Measurements from ENCODE around the gene OR6C76.
"Not testable (repeated sequence)": the region's sequence is repeated elsewhere in the genome, so short reads cannot be mapped to it uniquely, and the experiment has no call there.

OR6C76 gene

GRCh38 chr12:55420307-55420962 is 5.6 kb upstream of the OR6C76 start:
- no peak for DNase-seq (ENCODE audit: insufficient read length)
- no peak for FAIRE-seq

GRCh38 chr12:55428331-55429243 is 2.5 kb downstream of the OR6C76 start:
- no peak for DNase-seq (ENCODE audit: insufficient read length)
- no peak for TF ChIP-seq POLR2AphosphoS5 (IDR thresholded peaks at IDR 0.05; ENCODE audit: low read depth, low read length)
- no peak for TF ChIP-seq TAF1 (IDR thresholded peaks at IDR 0.05; ENCODE audit: borderline replicate concordance, low read depth, low read length)
- no peak for TF ChIP-seq POLR2A (IDR thresholded peaks at IDR 0.05; ENCODE audit: low read depth, low read length)
- FAIRE-seq: no peak

More at GRCh38 chr12:55420307-55420962, 5.6 kb upstream of the OR6C76 start:
- TF ChIP-seq TAF1 (IDR thresholded peaks at IDR 0.05; ENCODE audit: borderline replicate concordance, low read depth, low read length) (no peak), POLR2A (IDR thresholded peaks at IDR 0.05; ENCODE audit: low read depth, low read length) (no peak), POLR2AphosphoS5 (IDR thresholded peaks at IDR 0.05; ENCODE audit: low read depth, low read length) (no peak)

- DNase-seq (ENCODE audit: insufficient read length); FAIRE-seq: not testable (repeated sequence)
These were observed 15.2 kb downstream of the OR6C76 start for GRCh38 chr12:55441233-55441632.

- FAIRE-seq (no peak), DNase-seq (ENCODE audit: insufficient read length) (no peak)
- TF ChIP-seq POLR2AphosphoS5 (IDR thresholded peaks at IDR 0.05; ENCODE audit: low read depth, low read length): no peak
- no peak for TF ChIP-seq POLR2A (IDR thresholded peaks at IDR 0.05; ENCODE audit: low read depth, low read length)
- TF ChIP-seq TAF1 (IDR thresholded peaks at IDR 0.05; ENCODE audit: borderline replicate concordance, low read depth, low read length): no peak
These were observed 17.7 kb downstream of the OR6C76 start, which contains the start of gene OR6C2 for GRCh38 chr12:55443776-55444175. Gene OR6C2, plus strand, starts transcription at chr12:55444076. Its CDS starts 8,138 bp downstream, at chr12:55452214.

GRCh38 chr12:55445357-55445756 is 19.3 kb downstream of the OR6C76 start:
- DNase-seq (ENCODE audit: insufficient read length): no peak
- TF ChIP-seq POLR2AphosphoS5 (IDR thresholded peaks at IDR 0.05; ENCODE audit: low read depth, low read length): no peak
- TF ChIP-seq TAF1 (IDR thresholded peaks at IDR 0.05; ENCODE audit: borderline replicate concordance, low read depth, low read length): no peak
- no peak for TF ChIP-seq POLR2A (IDR thresholded peaks at IDR 0.05; ENCODE audit: low read depth, low read length)
- no peak for FAIRE-seq

- DNase-seq (ENCODE audit: insufficient read length) (no peak), FAIRE-seq (no peak)
- no peak for TF ChIP-seq POLR2AphosphoS5 (IDR thresholded peaks at IDR 0.05; ENCODE audit: low read depth, low read length)
- no peak for TF ChIP-seq TAF1 (IDR thresholded peaks at IDR 0.05; ENCODE audit: borderline replicate concordance, low read depth, low read length)
- TF ChIP-seq POLR2A (IDR thresholded peaks at IDR 0.05; ENCODE audit: low read depth, low read length): no peak
These were observed 20.3 kb downstream of the OR6C76 start for GRCh38 chr12:55446326-55446725.

- no peak for TF ChIP-seq POLR2AphosphoS5 (IDR thresholded peaks at IDR 0.05; ENCODE audit: low read depth, low read length)
- no peak for TF ChIP-seq TAF1 (IDR thresholded peaks at IDR 0.05; ENCODE audit: borderline replicate concordance, low read depth, low read length)
- no peak for TF ChIP-seq POLR2A (IDR thresholded peaks at IDR 0.05; ENCODE audit: low read depth, low read length)
- no peak for FAIRE-seq
- DNase-seq (ENCODE audit: insufficient read length): no peak
These were observed 22.8 kb downstream of the OR6C76 start for GRCh38 chr12:55448825-55449224.

- DNase-seq (ENCODE audit: insufficient read length); FAIRE-seq: not testable (repeated sequence)
These were observed 38.9 kb downstream of the OR6C76 start for GRCh38 chr12:55464926-55465325.

GRCh38 chr12:55467836-55468235 is 41.8 kb downstream of the OR6C76 start:
- TF ChIP-seq TAF1 (IDR thresholded peaks at IDR 0.05; ENCODE audit: borderline replicate concordance, low read depth, low read length) (no peak), POLR2A (IDR thresholded peaks at IDR 0.05; ENCODE audit: low read depth, low read length) (no peak), POLR2AphosphoS5 (IDR thresholded peaks at IDR 0.05; ENCODE audit: low read depth, low read length) (no peak)
- DNase-seq (ENCODE audit: insufficient read length) (no peak), FAIRE-seq (no peak)

- FAIRE-seq (no peak), DNase-seq (ENCODE audit: insufficient read length) (no peak)
- no peak for TF ChIP-seq POLR2A (IDR thresholded peaks at IDR 0.05; ENCODE audit: low read depth, low read length)
- TF ChIP-seq POLR2AphosphoS5 (IDR thresholded peaks at IDR 0.05; ENCODE audit: low read depth, low read length): no peak
- no peak for TF ChIP-seq TAF1 (IDR thresholded peaks at IDR 0.05; ENCODE audit: borderline replicate concordance, low read depth, low read length)
These were observed 43.2 kb downstream of the OR6C76 start for GRCh38 chr12:55469291-55469690.

- no peak for DNase-seq (ENCODE audit: insufficient read length)
- TF ChIP-seq TAF1 (IDR thresholded peaks at IDR 0.05; ENCODE audit: borderline replicate concordance, low read depth, low read length): no peak
- TF ChIP-seq POLR2AphosphoS5 (IDR thresholded peaks at IDR 0.05; ENCODE audit: low read depth, low read length): no peak
- TF ChIP-seq POLR2A (IDR thresholded peaks at IDR 0.05; ENCODE audit: low read depth, low read length): no peak
- FAIRE-seq: no peak
These were observed 44.2 kb downstream of the OR6C76 start, which contains the start of gene OR6C70 for GRCh38 chr12:55470088-55470829. Gene OR6C70, minus strand, starts transcription at chr12:55470138. Its CDS starts 0 bp downstream, at chr12:55470138.

Measured in GM12892 (cell line).